Measurements from ENCODE around the gene PGGHG.
A peak's percentile ranks its signal among the peaks of the same experiment; 100 is the strongest.

The PGGHG gene

GRCh38 chr11:286977-287820 is 1.7 kb upstream of the PGGHG start:
- DNase-seq = peak; percentile 51

DNA sequence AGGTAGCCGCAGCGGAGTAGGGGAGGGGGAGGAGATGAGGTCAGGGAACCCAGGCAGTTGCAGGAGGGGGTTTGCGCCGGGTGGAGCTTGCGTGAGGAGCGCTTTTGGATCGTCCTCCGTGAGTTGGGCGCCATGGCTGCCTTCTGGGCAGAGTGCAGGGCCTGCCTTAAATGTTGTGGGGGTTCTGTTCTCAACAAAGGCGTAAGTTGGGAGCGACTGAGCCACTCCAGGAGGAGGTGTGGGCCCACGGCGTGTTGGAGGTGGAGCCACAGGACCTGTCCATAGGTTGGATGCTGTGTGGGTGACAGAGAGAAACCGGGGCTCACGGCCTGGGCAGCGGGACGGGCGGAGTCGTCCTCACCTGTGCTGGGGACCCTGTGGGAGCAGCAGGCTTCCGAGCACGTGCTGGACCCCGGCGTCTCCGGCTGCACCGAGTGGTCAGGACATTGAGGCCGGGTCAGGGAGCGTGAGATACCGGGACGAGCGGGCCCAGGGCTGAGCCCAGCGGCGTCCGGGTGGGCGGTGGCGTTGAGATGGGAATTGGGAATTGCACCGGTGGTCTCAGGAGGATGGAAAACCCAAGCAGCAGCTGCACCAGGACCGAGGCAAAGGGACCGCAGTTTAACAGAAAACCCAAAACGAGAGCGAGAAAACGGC is 977 bp upstream of the PGGHG start:
- DNase-seq = peak; percentile 62

- DNase-seq = peak; percentile 56
These were observed 429 bp downstream of the PGGHG start for GRCh38 chr11:289398-289711.

GRCh38 chr11:289712-290620 is 1.0 kb downstream of the PGGHG start:
- DNase-seq = peak; percentile 24

- DNase-seq = peak; percentile 14
These were observed 1.8 kb downstream of the PGGHG start for GRCh38 chr11:290621-291231.

- peak; percentile 17 for DNase-seq
These were observed 2.6 kb downstream of the PGGHG start for GRCh38 chr11:291281-292210.

GRCh38 chr11:292211-293121 is 3.5 kb downstream of the PGGHG start:
- DNase-seq = peak; percentile 15

- peak; percentile 20 for DNase-seq
These were observed 4.4 kb downstream of the PGGHG start for GRCh38 chr11:293271-293851.

DNA sequence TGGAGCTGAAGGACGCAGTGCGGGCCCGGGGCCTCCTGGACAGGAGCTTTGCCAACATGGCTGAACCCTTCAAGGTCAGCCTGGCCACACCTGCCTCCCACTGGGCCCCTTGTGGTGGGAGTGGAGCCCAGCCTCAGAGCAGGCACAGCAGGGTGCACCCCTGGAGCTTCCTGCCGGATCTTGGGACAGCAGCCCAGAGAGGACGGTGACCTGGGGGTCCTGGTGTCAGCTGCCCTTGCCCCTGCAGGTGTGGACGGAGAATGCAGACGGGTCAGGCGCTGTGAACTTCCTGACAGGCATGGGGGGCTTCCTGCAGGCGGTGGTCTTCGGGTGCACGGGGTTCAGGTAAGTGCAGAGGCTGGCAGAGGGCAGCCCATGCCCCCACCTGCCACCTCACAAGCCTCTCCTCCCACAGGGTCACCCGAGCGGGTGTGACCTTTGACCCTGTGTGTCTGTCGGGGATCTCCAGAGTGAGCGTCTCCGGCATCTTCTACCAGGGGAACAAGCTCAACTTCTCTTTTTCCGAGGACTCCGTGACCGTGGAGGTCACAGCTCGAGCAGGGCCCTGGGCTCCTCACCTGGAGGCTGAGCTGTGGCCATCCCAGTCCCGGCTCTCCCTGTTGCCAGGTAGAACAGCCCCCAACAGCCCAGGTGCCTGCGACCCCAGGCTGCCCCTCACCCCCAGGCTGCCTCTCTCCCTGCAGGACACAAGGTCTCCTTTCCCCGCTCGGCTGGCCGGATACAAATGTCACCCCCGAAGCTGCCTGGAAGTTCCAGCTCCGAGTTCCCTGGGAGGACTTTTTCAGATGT is 5.1 kb downstream of the PGGHG start:
- peak; percentile 12 for DNase-seq

- DNase-seq = peak; percentile 14
These were observed 5.9 kb downstream of the PGGHG start for GRCh38 chr11:294780-295179.

DNA sequence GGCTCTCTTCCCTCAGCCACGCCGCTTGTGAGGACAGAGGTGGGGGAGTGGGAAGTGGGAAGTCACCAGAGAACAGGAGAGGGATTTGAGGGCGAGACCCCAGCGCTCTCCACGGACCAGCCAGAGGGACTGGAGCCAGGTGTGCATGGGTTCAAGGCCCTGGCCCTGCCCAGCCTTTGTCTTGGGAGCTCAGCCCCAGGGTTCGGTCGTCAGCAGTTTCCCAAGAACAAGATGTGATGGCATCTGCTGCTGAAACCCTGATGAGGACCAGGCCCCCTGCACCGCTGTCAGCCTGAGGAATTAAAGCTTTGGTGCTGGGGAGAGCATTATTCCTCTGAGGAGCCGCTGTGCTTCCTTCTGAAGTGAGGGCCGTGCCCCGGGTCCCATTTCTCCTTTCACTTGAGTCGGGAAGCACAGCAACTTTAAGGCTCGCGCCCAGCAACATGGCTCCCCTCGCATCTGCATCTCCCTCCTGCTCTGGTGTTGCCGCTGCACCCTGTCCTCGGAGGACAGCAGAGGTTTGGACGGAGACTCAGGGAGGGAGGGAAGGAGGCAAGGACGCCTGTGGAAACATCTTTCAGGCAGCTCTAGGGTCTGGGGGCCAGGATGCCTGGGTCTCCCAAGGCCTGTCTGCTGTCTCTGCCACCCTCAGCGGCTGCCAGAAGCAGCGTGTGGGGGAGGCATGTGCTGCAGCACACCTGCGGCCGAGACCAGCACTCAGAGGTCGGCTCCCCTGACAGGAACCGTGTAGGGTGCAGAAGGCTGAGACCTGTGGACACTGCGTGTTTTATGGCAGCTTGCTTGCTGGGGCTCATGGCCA is 6.6 kb downstream of the PGGHG start:
- DNase-seq = peak; percentile 14

- DNase-seq = peak; percentile 15
These were observed 7.5 kb downstream of the PGGHG start for GRCh38 chr11:296171-297050.

- DNase-seq = peak; percentile 16
These were observed 8.2 kb downstream of the PGGHG start for GRCh38 chr11:297051-297585.

DNA sequence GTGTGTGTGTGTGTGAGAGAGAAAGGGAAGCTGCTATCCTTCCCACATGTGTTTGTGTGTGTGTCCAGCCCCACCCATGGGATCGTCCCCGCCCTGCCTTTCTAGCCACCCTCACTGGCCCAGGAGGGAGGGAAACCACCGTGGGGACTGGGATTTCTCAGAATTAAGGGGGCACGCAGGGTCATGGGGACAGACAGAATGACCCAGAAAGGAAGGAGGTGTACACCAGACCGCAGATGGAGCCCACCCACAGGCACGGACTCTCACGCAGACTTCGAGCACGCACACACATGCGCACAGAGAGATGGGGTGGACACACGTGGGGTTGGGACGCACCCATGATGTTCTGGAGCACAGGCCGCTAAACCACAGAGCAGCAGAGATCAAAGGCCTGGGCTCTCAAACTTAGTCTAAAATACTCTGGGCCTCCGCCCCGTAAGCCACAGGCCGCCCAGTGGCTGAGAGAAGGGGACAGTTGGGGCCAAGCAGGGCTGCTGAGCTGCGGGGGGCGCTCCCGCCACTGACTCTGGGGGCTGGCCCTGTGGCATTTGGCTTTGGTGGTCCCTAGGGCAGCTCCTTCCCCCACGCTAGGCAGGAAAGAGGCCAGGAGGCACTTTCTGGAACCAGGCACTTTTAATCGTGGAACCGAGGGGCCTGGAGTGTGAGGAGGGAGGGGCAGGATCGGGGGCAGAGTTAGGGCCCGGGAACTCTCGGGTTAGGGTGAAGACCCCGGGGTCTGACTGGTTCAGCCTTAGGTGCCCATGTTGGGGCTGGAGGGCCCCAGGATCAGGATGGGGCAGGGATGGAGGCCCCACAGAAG is 8.9 kb downstream of the PGGHG start:
- DNase-seq = peak; percentile 25

- DNase-seq = peak; percentile 19
These were observed 9.6 kb downstream of the PGGHG start for GRCh38 chr11:298406-299065.

Measured in activated CD8-positive, alpha-beta memory T cell treated with anti-CD3 and anti-CD28 coated beads, Interleukin-2, amount 50 U/mL, for 4 hours (primary cell).